Measurements from ENCODE around the gene FAM236B.
"Not testable (repeated sequence)": the region's sequence is repeated elsewhere in the genome, so short reads cannot be mapped to it uniquely, and the experiment has no call there.

Gene FAM236B

DNA sequence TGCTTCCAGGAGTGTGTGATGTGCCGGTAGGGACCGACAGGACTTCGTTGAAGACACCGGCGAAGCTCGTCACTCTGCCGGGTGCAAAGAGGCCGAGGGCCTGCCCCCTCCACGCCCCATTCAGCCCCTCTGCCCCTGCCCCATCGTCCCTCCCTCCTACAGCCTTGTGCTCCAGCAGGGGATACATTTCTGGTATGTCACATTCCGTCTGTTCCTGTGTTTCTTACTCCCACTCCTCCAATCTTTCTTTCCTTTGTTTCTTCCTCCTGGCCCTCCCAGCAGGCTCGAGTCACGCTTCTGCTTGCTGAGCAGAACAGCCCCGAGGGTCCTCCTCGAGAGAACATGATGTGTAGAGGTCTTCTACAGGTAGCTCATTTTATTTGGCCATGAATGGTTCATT lies at the start of gene FAM236B:
FAM236B (minus strand) TSS at position 101 of the 400 bp plus-strand sequence; CDS start at position 1, 100 bp downstream.
- not testable (repeated sequence) for DNase-seq (ENCODE audit: low spot score)

DNA sequence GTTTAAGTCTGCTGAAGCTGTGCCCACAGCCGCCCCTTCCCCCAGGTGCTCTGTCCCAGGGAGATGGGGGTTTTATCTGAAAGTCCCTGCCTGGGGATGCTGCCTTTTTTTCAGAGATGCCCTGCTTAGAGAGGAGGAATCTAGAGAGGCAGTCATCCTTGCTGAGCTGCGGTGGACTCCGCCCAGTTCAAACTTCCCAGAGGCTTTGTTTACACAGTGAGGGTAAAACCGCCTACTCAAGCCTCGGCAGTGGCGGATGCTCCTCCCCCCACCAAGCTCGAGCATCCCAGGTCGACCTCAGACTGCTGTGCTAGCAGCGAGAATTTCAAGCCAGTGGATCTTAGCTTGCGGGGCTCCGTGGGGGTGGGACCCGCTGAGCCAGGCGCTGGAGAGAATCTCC lies 48.2 kb upstream of the FAM236B start:
- DNase-seq (ENCODE audit: low spot score) = not testable (repeated sequence)

DNA sequence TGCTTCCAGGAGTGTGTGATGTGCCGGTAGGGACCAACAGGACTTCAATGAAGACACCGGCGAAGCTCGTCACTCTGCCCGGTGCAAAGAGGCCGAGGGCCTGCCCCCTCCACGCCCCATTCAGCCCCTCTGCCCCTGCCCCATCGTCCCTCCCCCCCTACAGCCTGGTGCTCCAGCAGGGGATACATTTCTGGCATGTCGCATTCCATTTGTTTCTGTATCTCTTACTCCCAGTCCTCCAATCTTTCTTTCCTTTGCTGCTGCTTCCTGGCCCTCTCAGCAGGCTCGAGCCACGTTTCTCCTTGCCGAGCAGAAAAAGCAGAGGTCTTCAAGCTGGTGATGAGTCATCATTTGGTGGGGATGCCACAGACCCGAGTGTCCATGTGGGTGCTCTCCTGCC lies 25.6 kb upstream of the FAM236B start, which contains the start of gene FAM236D:
FAM236D (minus strand) TSS at position 101 of the 400 bp plus-strand sequence; CDS start at position 1, 100 bp downstream.
- not testable (repeated sequence) for DNase-seq (ENCODE audit: low spot score)

DNA sequence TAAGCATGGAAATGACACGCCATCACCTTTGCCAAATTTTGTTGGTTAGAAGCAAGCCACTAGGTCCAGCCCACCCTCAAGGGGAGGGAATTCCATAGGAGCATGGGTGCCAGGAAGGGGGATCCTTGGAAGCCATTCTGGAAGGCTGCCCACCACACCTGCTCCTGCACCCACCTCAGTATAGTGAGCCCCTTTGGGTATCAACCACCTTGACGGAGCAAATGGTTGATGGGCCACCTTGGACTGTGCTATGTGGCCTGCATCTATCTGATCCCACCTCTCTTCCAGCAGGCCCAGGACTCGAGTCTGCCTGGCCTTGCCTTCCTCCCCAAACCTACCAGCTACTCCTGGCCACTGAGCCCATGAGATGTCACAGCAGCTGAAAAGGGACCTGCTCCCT lies 7.9 kb upstream of the FAM236B start:
- not testable (repeated sequence) for DNase-seq (ENCODE audit: low spot score)

DNA sequence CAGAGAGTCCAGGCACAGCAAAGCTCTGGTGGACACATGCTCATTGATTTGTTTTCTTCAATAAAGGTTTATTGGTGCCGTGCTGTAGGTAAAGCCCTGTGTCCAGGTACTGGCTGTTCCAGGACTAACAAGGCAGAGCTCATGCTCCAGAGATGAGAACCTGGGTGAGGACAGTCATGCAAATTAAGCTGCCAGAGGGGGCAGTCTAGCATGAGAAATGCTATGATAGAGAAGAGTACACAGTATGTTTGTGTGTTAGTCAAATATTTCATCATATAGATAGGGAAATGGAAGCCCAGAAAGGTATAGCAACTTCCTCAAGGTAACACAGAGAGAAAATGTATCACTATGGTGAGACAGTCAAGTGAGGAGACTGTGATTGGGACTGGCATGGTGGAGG lies 5.7 kb upstream of the FAM236B start:
- DNase-seq (ENCODE audit: low spot score) = not testable (repeated sequence)

DNA sequence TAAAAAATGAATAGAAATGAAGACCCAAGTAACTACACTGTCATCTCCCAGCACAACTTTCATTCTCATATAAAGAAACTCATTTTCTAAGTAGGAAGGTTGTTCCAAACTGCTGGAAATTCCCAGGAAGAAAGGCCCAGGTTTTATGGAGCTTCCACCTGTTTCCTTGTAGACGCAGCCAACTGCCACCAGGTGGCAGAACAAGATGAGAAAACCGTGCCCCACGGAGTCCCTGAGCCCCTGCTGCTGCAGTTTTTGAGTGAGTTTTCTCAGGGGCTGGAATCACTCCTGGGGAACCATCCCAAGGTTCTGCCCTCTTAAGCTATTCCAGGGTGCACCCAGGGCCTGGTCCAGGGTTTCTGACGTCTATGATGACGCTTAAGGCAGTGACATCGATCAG lies 1.5 kb upstream of the FAM236B start:
- not testable (repeated sequence) for DNase-seq (ENCODE audit: low spot score)

DNA sequence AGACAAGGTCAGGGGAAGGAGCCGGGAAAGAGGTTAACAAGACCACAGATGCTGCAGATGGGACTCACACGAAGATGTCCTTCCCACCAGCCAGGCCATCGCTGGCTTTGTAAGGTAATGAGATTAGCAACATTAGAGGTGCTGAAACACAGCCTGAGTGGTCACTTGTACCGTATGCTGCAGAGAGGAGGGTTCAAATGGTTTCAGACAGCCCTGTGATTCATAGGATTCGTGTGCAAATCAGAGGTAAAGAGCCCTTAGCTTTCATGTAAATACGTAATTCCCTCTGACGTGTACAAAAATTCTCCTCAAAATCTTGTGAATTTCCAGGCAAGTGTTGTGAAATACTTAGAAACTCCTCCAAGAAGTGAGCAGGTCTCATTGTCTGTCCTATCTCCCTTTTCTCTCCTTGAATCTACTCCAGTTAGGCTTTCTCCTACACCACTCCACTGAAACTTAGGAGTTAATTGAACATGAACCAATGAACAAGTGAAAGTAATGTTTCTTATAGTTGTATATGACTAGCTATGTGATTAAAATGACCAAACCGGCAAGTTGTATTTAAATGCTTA lies 991 bp upstream of the FAM236B start:
- not testable (repeated sequence) for DNase-seq (ENCODE audit: low spot score)

DNA sequence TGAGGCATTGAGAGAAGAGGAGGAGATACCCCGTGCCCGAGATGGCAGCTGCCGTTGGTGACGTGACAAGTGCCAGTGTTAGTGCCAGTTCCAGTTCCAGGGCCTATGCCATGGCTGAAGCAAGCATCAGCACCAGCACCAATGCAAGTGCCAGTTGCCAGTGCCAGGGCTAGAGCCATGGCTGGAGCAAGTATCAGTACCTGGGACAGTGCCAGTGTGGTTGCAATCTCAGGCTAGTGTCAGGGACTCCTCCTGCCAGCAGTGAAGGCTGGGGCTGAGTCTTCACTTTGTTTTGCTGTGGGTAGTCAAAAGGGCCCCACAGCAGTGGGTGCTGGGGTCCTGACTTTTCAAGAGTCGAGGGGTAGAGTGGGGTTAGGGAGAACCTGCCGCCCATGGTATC lies 4.3 kb downstream of the FAM236B start:
- DNase-seq (ENCODE audit: low spot score) = not testable (repeated sequence)

DNA sequence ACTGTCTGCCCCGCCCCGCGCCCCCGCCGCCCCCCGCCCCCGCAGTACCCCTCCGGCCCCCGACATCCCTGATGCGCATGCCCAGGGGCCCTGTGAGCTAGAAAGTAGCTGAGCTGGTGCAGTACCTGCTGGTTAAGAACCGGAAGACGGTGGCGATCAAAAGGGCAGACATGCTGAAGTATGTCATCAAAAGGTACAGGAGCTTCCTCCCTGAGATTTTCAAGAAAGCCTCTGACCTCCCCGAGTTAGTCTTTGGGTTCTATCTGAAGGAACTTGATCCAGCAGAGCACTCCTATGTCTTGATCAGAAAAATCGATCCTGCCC lies 5.0 kb downstream of the FAM236B start:
- not testable (repeated sequence) for DNase-seq (ENCODE audit: low spot score)

DNA sequence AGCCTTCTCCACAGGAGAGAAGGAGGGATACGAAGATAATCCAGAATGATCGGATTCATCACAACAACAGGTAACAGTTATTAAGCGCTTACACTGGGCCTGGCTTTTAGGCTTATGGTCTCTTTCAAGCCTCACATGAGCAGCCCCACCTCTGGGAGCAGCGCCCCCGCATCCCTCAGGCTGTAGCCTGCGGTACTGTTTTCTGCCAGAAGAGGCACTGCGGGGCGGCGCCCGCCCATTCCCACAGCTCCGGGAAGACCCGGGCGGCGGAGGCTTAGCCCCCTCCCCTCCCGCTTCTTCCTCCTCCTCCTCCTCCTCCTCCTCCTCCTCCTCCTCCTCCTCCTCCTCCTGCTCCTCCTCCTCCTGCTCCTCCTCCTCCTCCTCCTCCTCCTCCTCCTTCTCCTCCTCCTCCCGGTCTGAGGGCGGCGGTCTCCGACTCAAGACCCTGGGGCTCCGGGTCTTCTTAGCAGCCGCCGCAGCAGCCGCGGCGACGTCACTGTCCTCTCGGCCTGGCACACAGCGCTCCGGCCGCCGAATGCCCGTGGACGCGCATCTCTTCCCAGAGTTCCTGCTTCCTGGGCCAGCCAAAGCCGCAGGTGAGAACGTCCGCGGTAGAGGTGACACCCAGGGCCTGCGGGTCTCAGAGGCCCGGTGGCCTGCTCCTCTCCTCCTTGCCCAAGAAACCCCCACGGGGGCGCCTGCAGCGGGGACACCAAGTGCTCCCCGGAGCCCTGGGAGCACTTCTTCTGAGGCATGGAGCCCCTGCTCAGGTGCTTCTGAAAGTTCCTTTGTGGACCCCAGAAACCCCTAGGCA lies 5.6 kb downstream of the FAM236B start, which contains the start of gene DMRTC1B:
DMRTC1B (plus strand) TSS at position 238 of the 814 bp plus-strand sequence. CDS start 68,246 bp downstream, outside the sequence.
- not testable (repeated sequence) for DNase-seq (ENCODE audit: low spot score)

DNA sequence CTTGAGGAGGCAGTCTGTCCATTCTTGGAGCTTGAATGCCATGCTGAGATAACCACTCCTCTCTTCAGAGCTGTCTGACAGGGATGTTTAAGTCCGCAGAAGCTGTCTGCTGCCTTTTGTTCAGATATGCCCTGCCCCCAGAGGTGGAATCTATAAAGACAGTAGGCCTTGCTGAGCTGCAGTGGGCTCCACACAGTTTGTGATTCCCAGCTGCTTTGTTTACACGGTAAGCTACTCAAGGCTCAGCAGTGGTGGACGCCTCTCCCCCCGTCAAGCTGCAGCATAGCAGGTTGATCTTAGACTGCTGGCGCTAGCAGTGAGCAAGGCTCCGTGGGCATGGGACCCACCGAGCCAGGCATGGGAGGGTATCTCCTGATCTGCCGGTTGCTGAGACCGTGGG lies 22.0 kb downstream of the FAM236B start:
- not testable (repeated sequence) for DNase-seq (ENCODE audit: low spot score)

DNA sequence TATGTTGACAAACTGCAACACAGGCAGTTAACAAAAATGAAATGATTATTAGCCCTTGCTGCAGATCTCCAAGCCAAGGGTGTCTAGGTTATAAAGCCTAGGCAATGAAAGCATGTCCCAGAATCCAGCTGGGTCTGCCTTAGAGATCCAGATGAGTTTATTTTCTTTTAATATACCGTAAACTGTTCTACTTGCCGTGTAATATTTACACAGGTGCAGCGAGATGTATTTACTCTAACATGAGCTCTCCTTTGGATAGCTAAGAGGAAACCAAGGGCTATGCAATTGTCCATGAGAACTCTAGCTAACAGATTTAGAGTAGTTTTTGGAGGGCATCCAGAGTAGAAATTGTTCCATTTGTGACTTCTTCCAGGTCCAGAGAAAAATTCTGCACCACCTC lies 33.9 kb downstream of the FAM236B start:
- not testable (repeated sequence) for DNase-seq (ENCODE audit: low spot score)

DNA sequence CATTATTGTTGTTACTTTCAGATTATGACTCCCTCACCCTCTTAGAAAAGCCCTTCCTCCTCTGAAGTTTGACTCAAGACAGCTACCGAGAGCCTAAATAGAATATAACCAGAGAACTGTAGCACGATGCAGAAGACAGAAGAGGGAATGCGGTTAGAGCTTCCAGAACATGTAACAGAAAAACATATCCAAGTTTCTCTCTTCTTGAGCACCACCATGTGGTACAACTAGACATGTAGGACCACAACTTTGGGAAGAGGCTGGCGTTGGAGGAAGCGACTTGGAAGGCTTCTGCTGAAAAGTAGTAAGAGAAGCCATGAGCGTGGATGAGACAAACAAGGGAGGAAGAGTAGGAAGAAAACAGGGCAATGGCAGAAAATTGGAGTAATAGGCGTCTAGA lies 36.9 kb downstream of the FAM236B start:
- DNase-seq (ENCODE audit: low spot score) = not testable (repeated sequence)

DNA sequence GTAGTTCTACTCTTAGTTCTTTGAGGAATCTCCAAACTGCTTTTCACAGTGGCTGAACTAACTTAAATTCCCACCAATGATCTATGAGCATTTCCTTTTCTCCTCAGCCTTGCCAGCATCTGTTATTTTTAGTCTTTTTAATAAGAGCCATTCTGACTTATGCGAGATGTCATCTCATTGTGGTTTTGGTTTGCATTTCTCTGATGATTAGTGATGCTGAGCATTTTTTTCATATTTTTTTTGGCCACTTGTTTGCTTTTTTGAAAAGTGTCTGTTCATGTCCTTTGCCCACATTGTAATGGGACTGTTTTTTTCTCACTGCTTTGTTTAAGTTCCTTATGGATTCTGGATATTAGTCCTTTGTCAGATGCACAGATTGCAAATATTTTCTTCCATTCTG lies 46.9 kb downstream of the FAM236B start:
- no peak for DNase-seq (ENCODE audit: low spot score)

DNA sequence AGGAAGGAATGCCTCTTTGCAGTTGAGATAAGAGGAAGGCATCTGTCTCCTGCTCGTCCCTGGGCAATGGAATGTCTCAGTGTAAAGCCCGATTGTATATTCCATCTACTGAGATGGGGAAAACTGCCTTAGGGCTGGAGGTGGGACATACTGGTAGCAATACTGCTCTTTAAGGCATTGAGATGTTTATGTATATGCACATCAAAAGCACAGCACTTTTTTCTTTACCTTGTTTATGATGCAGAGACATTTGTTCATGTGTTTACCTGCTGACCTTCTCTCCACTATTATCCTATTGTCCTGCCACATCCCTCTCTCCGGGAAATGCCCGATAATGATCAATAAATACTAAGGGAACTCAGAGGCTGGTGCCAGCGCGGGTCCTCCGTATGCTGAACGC lies 48.8 kb downstream of the FAM236B start:
- not testable (repeated sequence) for DNase-seq (ENCODE audit: low spot score)

All from AG20443 (cell line).